T-helper 2 cell (primary cell): ENCODE results near the gene ATRN.

Experiments used
- DNase-seq, 5 experiments: peaks; one replicate each; pipeline versions ENCODE4 v3.0.0 to v3.0.0-alpha.2; 2012 to 2022

ATRN gene

DNA sequence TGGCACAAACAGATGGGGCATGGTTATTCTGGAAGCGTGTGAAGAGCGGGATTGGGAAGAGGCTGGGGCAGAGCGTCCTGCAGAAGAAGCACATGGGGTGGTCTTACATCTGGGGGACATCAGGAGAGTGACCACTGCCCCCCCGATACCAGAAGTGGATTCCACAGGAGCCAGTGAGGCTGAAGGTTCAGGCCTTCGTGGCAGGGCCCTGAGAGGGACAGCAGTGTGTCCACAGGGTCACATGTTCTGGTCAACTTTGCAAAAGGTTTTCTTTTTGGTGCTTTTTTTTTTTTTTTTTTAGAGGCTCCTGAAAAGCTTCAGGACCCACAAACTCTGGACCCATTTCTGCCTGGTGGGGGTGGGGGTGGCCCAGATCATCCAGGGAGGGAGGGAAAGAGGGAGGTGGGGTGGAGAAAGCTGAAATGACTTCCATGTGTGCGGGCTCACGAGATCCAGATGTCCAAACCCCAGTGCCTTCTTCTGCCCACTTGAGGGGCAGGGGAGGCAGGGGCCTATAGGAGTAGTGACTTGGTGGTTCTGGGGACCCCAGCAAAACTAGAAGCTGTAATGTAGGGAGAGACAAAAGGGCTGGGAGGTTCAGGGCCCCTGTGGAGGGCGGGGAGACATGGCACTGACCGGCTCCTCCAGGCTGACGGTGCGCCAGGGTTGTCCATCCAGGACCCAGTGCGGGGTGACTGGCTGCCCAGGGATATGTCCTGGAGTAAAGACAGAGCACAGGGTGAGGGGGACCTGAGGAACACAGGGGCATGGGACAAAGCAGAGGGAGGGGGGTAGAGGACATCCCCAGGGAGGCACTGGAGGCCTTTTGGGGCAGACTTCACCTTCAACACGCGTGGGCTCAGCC is 208.3 kb downstream of the ATRN start:
- DNase-seq: no peak

DNA sequence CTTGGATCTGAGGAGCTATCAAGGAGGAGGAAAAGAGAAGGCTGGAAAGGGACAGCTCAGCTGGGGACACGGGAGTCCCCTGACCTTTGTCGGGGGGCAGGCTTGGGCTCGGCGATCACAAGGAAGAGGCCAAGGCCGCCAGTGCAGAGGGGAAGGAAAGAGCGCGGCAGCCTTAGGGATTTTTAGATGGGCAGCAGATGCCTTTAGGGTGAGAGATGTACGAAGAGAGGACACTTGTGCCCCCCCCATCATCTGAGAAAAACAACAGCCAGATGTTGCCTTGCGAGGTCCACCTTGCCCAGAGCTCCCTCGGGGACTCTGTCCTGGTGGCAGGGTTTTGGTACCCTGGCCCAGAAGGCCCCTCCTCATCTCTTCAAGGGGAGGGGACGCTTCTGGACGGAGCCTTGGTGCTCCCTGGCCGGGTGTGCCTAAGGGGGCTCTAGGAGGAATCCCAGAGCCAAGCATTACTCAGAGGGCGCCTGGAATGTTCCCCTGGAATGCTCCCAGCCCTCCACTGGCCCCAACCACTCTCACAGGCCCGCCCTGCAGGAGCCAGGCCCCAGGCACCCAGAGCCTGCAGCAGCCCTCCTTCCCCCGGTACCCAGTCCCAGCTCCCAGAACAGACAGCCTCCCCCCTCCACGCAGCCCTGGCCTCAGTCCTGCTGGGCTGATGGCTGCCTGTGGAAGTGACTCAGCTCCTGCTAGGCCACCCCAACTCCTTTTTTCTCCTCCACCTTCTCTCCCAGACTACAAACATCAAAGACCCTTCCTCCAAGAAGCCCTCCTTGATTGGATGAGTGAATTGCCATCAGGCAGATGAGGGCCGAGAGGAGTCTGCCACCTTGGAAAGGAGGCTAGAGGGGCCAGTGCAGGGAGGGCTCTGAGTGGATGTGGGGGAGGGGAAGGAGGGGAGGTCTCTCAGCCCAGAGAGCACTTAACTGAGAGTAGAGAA is 209.2 kb downstream of the ATRN start:
- DNase-seq: no peak

DNA sequence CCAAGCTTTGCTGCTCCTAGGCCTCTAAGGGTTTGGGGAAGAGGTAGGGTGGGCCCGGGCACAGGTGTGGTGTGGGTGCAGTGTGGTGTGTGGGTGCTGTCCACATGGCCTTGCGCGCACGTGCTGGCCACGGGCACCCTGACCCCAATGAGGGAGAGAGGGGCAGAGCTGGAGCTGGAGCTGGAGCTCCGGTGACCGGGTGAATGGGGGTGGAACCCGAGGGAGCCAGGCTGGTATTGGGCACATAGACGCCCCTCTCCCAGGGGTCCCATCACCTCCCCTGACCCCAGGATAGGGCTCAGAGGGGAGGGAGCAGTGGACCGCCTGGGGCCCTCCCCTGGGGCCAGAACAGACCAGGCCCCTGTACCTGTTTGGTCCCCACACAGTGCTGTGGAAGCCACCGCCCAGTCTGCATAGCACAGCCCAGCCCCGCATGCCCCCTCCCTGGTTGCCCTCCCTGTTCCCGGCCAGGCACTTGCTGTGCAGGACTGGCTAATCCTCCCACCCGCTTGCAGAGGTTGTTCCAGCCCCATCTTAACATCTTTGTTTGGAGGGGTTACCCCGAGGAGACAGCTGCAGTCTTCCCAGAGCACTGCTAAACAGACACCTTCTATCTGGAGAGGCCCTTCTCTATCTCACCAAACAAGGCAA is 210.0 kb downstream of the ATRN start:
- DNase-seq: no peak

DNA sequence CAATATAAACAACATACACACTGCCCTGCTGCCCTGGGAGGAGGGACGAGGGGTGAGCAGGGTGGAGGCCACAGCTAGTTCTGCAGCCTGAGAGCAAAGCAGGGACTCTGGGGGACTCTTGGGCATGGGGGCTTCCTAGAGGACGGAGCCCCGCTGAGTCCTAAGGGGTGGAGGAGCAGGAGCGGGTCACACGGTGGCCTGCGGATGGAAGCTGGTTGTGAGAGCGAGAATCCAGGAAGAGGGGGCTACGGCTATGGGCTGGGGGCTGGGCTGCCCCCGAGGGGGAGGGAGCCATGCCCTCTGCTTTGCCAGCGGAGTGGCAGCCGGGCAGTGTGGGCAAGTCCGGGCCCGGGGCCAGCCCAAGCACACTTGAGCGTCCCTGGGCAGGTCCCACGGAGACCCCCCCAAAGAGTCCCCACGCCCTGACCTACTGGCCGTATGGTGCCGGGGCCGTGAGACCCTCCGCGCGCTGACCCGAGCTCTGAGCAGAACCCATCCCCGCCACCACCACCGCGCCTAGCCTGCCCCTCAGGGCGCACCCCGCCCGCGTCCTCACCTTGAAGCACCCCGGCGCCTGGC is 210.6 kb downstream of the ATRN start:
- DNase-seq: no peak

DNA sequence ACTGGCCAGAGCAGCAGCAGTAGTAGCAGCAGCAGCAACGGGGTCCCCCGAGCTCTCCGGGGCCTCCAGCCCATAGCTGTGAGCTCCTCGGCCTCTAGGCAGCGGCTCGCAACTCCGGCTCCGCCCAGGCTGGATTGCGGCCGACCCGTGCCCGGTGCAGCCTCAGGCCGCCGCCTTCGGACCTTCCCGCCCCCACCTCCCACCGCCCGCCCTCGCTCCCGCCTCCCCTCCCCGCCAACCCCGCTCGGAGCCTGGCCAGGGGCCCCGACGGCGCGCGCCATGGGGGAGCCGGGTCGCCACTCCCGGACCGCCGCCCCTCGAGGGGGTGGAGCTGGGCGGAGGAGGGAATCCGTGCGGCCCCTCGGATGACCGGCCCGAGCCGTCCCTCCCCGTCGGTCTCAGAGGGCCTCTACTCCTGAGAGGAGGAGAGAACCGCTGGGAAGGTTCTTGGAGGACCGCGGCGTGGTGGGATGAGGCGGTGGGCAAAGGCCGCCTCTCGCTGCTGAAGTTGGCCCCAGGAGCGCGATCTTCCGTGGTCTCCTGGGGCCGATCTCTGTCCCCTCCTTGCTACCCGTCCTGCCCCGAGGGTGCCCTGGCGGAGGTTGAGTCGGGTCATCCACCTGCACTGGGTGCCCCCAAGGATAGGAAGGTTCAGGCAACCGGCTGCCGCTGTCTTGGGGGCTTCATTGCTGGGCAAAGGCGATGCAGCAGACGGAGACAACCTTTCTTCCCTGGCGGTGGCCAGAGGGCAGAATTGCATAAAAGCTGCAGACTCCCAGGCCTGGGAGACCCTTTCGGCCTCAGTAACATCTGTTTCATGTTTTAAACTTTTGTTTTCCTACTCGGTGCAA is 211.3 kb downstream of the ATRN start, which contains the start of gene ADAM33:
ADAM33 (minus strand) TSS at position 80 of the 851 bp plus-strand sequence; CDS start at position 74, 6 bp downstream.
- no peak for DNase-seq

DNA sequence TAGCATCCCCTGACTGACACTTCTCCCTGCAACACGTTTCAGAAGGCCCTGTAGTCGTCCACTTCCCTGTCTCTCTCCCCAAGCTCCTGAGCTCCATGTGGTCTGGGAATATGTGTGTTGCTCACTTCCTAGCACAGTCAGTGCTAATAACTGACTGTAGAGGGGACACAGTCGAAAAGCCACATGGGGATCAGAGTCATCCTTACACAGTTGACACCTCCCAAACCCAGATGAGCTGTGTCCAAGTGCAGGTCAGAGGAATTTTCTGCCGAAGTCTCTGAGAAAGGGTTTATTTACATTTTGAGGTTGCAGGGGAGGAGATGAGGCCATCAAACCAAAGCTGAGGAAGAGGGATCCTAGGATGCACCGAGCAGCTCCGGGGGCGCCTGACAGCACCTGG is 214.5 kb downstream of the ATRN start:
- DNase-seq: no peak

DNA sequence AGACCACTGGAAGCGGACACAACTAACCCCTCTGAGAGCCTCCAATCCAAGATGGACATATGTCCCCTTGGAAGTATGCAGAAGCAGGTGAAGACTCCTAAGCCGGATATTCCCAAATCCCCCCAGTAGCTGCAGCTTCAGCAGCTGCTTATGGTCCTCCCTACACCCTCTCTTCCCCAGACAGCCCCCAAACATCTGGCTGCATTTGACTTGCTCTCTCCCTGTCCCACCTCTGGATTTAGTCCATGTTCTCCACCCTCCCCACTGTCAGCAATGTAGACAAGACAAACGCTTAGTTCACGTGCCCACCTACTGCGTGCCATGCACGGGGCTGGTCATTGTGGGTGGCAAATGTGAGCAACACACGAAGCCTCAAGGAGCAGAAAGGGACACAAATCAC is 215.6 kb downstream of the ATRN start:
- DNase-seq: no peak

DNA sequence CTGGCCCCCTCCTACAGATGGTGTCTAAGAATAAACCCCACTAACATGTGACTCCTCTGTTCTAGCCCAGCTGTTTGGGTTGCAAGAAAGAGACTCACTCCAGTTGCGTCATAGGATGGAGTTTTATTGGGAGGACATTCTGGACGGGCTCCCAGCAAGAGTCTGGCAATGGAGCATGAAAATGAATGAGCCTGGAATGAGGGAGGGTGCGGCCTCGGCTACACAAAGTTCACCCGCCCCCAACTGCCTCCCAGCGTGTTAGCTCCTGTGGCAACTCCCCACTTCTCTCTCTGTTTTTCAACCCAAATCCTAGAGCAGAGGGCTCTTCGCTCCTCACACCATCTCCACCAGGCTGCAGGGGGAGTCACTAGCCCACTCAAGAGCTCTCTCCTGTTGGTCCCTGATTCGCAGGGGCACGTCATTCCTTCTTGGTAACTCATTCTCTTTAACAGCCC is 216.1 kb downstream of the ATRN start:
- DNase-seq: no peak

DNA sequence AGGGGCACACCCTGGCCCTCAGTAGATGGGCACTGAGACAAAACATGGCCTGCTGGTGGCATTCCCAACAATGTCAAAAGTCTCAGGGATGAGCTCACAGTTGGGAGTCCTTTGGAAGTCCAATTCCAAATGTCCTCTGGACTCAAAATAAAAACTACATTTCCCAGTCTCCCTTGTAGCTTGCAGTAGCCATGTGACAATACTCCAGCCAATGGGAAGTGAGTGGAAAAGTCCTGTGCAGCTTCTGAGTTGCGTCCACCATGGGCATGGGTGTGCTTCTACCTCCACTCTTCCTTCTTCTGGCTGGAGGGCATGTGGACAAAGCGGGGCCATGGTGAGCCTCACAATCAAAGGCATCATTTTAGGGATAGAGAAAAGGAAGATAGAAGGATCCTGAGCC is 216.8 kb downstream of the ATRN start:
- no peak for DNase-seq

DNA sequence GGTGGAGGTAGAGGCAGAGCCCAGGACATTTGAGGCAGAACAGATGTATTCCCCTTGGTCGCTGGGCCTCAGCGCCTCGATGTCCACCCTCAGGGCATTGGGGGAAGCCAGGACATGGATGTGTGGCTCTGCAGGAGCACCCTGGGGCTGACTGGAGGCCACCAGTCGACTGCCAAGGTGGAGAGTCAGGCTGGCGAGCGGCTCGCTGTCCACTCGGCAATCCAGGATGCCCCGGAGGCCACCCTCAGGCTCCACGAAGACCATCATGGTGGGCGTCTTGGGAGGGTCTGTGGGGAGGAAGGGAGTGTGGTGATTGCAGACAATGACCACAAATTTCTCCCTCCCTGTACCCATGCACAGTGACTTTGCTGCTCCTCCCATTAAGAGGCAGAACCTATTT is 219.2 kb downstream of the ATRN start:
- no peak for DNase-seq

DNA sequence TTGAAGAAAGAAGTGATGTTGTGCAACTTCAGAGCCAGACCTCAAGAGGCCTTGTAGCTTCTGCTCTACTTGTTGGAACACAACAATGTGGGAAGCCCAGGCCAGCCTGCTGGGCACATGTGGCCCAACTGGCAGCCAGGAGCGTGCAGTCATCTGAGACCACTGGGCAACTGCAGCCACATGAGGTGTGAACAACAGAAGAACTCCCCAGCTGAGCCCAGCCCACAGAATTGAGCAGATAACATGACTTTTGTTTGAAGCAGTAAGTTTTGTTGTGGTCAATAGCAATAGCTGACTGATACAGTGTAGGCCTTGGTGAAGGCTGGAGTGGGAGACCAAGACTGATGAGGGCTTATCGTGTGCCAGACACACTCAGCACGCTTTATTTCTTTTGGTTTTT is 219.6 kb downstream of the ATRN start:
- no peak for DNase-seq

DNA sequence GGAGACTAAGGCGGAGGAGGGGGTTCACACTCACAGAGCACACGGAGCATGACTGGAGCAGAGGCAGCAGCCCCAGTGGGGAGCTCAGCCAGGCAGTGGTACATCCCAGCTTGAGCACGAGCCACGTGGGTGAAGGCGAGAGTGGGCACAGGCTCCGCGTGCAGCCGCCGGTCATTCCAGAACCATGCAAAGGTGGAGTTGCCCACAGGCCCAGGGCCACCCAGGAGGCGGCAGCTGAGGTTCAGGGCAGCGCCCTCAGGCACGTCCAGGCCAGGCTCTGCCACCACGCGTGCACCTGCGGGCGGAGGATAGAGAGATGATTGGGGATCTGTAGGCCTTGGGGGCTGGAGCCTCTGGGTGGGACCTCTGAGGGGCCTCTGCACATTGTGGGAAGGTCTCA is 220.5 kb downstream of the ATRN start:
- DNase-seq: no peak

DNA sequence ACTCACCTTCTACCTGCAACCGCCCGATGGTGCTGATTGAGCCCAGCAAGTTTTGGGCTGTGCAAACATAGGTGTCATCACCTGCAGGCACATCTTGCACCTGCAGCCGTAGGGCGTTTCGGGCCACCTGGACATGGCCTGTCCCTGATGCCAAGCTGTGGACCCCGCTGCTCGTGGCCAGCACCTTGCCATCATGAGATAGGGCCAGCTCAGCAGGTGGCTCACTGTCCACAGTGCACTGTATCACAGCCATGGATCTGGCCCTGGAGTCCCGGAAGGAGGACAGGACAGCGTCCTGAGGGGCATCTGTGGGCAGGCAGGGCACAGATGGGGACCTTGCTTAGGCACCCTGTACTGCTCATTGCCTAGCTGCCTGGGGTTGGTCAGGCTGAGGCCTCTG is 221.1 kb downstream of the ATRN start:
- no peak for DNase-seq

DNA sequence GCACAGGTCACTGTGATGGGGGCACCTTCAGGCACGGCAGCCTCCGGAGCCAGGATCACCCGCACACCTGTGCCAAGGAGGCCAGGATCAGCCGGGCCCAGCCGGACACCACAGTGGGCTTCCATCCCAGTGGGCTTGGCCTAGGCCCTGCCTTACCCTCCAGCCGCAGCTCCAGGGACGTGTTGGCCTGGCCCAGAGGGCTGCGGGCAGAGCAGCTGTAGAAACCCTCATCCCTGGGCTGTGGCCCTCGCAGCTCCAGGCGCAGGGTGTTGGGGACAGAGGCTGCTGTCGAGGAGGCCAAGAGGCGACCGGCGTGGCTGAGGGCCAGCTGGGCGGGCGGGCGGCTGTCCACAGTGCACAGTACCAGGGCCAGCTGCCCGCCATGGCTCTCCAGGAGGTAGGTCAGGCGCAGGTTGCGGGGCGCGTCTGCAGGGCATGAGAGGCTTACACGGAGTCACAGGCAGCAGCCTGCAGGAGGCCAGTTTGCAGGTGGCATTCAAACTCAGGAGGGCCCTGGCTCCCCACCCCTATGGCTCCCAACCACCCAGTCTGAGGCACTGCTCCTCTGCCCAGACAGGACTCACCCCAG is 222.0 kb downstream of the ATRN start:
- no peak for DNase-seq

DNA sequence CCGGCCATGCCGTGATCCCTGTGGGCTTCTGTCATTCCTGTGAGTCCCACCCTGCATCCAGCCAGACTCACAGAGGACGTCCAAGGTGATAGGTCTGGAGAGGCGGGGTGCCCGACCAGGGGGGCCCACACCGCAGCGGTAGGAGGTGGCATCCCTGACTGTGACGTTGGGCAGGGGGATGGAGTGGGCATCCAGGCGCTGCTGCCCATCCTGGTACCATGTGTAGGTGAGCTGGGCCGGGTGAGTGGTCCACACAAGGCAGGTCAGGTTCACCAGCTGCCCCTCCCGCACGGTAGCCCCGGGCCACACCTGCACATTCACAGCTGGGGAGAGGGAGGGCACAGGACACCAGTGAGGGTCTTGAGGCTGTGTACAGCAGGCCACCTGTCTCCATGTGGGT is 222.6 kb downstream of the ATRN start:
- DNase-seq: no peak

DNA sequence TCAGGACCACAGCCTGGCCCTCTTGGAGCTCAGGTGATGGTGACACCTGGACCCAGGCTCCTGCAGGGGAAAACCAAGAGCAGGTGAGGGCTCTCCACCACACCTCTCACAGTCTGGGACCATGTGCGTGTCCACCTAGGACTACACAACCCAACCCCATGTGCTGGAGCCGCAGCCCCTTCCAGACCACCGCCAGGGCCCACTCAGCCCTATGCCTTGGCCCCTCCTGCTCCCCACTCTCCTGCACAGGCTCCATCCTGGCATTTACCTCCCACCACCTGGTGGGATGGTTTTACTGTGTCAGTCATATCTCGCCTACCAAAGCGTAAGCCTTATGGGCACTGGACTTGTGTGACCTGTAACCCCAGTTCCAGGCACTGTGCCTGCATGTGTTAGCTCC is 224.0 kb downstream of the ATRN start:
- DNase-seq: no peak

DNA sequence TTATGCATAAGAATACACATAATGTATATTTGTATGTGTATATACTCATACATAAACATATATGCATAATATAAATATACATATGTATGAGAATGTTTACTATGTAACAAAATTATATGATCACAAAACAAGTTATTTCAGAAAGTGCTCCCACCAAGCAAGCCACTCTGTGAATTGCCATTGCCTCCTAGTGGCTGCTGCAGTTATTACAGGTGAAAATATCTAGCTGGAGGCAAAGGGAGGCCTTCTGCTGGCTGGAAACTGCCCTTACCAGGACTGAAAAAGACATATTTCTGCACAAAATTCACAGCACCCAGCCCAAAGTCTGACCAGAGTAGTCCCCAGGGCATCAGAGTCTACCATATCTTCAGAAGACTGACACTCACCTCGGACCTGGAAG is 225.4 kb downstream of the ATRN start:
- no peak for DNase-seq

DNA sequence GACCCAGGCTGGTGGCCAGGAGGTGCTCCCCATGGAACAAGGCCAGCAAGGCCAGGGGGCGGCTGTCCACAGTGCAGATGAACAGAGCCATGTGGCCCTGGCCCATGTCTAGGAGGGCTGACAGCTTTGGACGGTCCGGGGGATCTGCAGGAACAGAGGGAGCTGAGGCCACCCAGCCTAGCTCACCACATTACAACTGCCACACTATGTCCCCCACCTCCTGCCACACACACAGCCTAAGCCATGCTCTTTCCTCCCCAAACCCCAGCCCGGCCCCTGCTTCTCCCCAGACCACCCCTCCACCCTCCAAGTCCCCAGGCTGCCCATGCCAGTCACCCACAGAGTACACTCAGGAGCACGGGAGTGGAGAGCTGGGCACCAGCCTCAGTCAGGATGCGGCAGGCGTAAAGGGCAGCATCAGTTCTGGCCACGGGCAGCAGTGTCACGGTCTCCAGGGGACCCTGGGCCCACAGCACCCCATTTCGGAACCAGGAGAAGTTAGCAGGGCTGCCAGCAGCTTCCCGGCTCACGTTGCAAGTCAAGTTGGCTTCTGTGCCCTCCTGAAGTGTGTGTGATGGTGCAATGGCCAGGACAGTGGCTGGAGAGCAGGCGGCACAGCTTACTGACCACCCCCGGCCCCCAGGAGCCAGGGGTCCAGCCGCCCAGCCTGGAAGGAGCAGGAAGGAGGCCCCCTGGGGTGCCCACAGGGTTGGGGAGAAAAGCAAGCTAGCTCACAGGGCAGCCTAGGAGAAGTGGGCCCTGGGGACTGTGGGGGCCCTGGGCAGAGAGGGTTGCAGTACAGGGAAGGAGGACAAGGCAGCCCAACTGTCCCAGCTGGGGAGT is 226.1 kb downstream of the ATRN start:
- no peak for DNase-seq

DNA sequence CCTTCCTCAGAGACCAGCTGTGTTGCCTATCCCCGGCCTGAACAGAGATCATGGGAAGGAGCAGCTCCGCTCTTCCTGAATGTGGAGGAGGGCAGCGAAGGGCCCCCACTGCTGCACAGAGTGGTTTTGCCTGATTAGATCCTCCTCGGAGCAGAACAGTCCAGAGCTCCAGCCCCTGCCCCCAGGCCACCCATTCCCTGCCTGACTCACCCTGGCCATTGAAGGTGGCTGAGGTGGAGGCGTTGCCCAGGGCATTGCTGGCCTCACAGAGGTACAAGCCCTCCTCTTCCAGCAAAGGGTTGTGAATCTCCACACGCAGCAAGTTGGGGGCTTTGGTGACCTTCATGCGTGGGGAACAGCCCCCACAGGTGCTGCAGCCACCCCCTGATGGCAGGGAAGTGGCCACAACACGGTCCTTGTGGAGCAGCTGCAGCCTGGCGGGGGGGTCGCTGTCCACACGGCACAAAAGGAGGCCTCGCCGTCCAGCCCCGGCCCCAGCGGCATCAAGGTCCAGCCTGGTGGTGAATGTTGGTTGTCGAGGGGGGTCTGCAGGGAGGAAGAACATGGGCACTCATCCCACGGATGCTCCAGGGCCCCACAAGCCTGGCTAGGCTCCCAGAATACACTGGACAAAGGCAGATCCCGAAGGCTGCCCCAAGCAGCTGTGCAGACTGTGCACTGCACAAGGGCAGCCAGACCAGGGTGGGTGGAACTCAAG is 226.9 kb downstream of the ATRN start:
- no peak for DNase-seq

DNA sequence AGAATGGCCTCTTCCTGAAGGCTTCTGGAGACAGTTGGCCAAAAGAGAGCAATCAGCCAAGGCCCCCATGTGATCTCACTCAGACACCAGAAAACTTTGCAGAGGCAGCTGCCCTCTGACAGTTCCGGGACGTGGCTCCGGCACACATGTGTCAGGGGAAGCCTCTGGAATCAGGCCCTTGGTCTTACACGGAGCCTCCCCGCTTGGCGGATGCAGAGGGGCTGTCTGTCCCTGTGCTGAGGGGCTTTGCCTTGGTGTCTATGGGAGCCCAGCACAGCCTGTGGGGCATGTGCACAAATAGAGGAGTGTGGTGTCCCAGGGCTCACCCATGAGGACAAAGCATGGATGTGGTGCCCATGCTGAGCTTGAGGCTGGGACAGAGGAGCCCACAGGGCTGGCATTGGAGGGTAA is 227.8 kb downstream of the ATRN start:
- DNase-seq: no peak
